ENCODE data around the gene ADTRP. TPM values are rescaled to one million over a fixed set of nuclear protein-coding genes. Genes with fewer than 3 reads are reported as not detected.

The ADTRP gene
- total RNA-seq, 1 experiment from 2014 or later = 0.50 TPM

GRCh38 chr6:11718031-11718430 lies 60.6 kb downstream of the ADTRP start:
- Mint-ChIP-seq H3K9me3 (peaks cover 18% of the 10 kb centered on the region), H3K4me3 (no peak overlapping the region), H3K36me3 (no peaks in the 10 kb centered on the region), H3K27me3 (ENCODE audit: low read depth) (no peaks in the 10 kb centered on the region; the same call in 1 of the 2 replicates), H3K4me1 (peaks cover 17% of the 10 kb centered on the region), H3K27ac (no peak overlapping the region)
- ChIA-PET POLR2A (no interaction called here), CTCF (no interaction called here)
- DNase-seq (ENCODE audit: low spot score) (no peak), ATAC-seq (no peak)
- TF ChIP-seq ZMAT4 (CRISPR knock-in tag; IDR thresholded peaks at IDR 0.05) = no peak

- Mint-ChIP-seq H3K27me3 (ENCODE audit: low read depth) (no peaks in the 10 kb centered on the region; the same call in 1 of the 2 replicates), H3K4me1 (peaks cover 30% of the 10 kb centered on the region), H3K27ac (no peak overlapping the region), H3K9me3 (peaks cover 14% of the 10 kb centered on the region), H3K36me3 (no peaks in the 10 kb centered on the region), H3K4me3 (no peak overlapping the region)
- POLR2A ChIA-PET = no interaction called here
- TF ChIP-seq MLX (CRISPR knock-in tag; IDR thresholded peaks at IDR 0.05) (no peak), ZBTB21 (CRISPR knock-in tag; IDR thresholded peaks at IDR 0.05; ENCODE audit: borderline replicate concordance) (no peak)
- CTCF ChIA-PET = interaction anchor here (0.6 kb wide), 1 partner anchor 96 kb away, joined by 4 read pairs; no protein-coding TSS in a partner anchor
- ATAC-seq (no peak), DNase-seq (ENCODE audit: low spot score) (no peak)
Observed at GRCh38 chr6:11714798-11715285, 63.8 kb downstream of the ADTRP start.

GRCh38 chr6:11714116-11714797 lies 64.3 kb downstream of the ADTRP start:
- H3K4me3 Mint-ChIP-seq = no peak overlapping the region
- POLR2A ChIA-PET = no interaction called here
- no peak for DNase-seq (ENCODE audit: low spot score)
- H3K27me3 Mint-ChIP-seq (ENCODE audit: low read depth) = no peaks in the 10 kb centered on the region; the same call in 1 of the 2 replicates
- peaks cover 12% of the 10 kb centered on the region for H3K9me3 Mint-ChIP-seq
- CTCF ChIA-PET = no interaction called here
- no peak for ATAC-seq
- no peaks in the 10 kb centered on the region for H3K36me3 Mint-ChIP-seq
- peaks cover 30% of the 10 kb centered on the region for H3K4me1 Mint-ChIP-seq
- TF ChIP-seq PREB (CRISPR knock-in tag; IDR thresholded peaks at IDR 0.05; ENCODE audit: borderline replicate concordance) = no peak
- TF ChIP-seq FOXP1 (CRISPR knock-in tag; IDR thresholded peaks at IDR 0.05; ENCODE audit: borderline replicate concordance) = no peak
- no peak for TF ChIP-seq ESRRA (CRISPR knock-in tag; IDR thresholded peaks at IDR 0.05; ENCODE audit: borderline replicate concordance)
- no peak for TF ChIP-seq IRF1 (CRISPR knock-in tag; IDR thresholded peaks at IDR 0.05)
- no peak for TF ChIP-seq ZNF425 (CRISPR knock-in tag; conservative IDR thresholded peaks at IDR 0.05)
- TF ChIP-seq HMGA2 (CRISPR knock-in tag; IDR thresholded peaks at IDR 0.05) = no peak
- no peak for TF ChIP-seq ZNF121 (CRISPR knock-in tag; IDR thresholded peaks at IDR 0.05)
- no peak for TF ChIP-seq ZNF396 (CRISPR knock-in tag; IDR thresholded peaks at IDR 0.05; ENCODE audit: borderline replicate concordance)
- TF ChIP-seq ZNF317 (CRISPR knock-in tag; IDR thresholded peaks at IDR 0.05; ENCODE audit: borderline replicate concordance, low read depth) = no peak
- no peak for TF ChIP-seq CBFB (CRISPR knock-in tag; IDR thresholded peaks at IDR 0.05; ENCODE audit: low read depth)
- no peak for TF ChIP-seq ZNF138 (CRISPR knock-in tag; conservative IDR thresholded peaks at IDR 0.05)
- TF ChIP-seq ZBTB43 (CRISPR knock-in tag; IDR thresholded peaks at IDR 0.05) = no peak
- TF ChIP-seq MAX (CRISPR knock-in tag; IDR thresholded peaks at IDR 0.05) = no peak
- no peak for TF ChIP-seq GRHL2 (CRISPR knock-in tag; IDR thresholded peaks at IDR 0.05; ENCODE audit: insufficient replicate concordance, severe bottlenecking)
- TF ChIP-seq ATF1 (CRISPR knock-in tag; IDR thresholded peaks at IDR 0.05) = no peak
- no peak for TF ChIP-seq KAT7 (CRISPR knock-in tag; IDR thresholded peaks at IDR 0.05; ENCODE audit: borderline replicate concordance)
- no peak for TF ChIP-seq TEAD1 (CRISPR knock-in tag; IDR thresholded peaks at IDR 0.05)
- TF ChIP-seq TCF7 (CRISPR knock-in tag; IDR thresholded peaks at IDR 0.05; ENCODE audit: low read depth) = no peak
- H3K27ac Mint-ChIP-seq = no peak overlapping the region
